GM19239 (cell line): ENCODE results near the gene ADGRG3.

Experiments used
- DNase-seq: peaks from one replicate; pipeline ENCODE4 v3.0.0; 2011; ENCODE audit warnings: low spot score; ENCODE audit not compliant: insufficient read length
- FAIRE-seq: peaks from 2 replicates; lab custom pipeline; 2011; peaks lifted over from hg19 to GRCh38; lab: Jason Lieb, UNC

The ADGRG3 gene

DNA sequence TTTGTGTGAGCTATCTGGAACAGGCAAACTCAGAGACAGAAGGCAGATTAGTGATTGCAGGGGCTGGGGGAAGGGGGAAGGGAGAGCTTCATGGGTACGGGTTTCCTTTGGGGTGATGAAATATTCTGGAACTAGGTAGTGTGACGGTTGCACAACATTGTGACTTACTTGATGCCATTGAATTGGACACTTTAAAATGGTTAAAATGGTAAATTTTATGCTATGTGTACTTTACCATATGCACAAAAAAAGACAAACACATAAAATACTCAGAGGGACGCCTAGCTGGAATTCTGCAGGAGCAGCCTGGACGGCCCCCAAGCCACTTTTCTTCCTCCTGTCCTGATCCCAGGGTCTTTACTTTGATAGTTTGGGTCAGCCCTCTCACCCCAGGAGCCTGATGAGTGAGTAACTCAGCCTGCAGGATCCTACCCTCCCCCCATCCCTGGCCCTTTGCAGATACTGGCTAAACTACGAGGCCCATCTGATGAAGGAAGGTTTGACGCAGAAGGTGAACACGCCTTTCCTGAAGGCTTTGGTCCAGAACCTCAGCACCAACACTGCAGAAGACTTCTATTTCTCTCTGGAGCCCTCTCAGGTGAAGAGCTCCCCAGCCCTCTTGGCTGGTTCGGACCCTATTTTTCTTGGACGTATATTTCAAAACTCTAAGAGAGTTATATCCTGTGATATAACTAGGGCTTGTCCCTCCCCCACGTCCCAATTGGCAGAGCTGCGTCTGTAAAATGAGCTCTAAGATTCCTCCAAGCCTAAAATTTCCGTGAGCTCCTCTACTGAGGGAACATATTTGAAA is 7.8 kb downstream of the ADGRG3 start:
- FAIRE-seq (no peak), DNase-seq (no peak)

- DNase-seq (no peak), FAIRE-seq (no peak)
Observed at GRCh38 chr16:57676553-57677085, 8.5 kb downstream of the ADGRG3 start.

DNA sequence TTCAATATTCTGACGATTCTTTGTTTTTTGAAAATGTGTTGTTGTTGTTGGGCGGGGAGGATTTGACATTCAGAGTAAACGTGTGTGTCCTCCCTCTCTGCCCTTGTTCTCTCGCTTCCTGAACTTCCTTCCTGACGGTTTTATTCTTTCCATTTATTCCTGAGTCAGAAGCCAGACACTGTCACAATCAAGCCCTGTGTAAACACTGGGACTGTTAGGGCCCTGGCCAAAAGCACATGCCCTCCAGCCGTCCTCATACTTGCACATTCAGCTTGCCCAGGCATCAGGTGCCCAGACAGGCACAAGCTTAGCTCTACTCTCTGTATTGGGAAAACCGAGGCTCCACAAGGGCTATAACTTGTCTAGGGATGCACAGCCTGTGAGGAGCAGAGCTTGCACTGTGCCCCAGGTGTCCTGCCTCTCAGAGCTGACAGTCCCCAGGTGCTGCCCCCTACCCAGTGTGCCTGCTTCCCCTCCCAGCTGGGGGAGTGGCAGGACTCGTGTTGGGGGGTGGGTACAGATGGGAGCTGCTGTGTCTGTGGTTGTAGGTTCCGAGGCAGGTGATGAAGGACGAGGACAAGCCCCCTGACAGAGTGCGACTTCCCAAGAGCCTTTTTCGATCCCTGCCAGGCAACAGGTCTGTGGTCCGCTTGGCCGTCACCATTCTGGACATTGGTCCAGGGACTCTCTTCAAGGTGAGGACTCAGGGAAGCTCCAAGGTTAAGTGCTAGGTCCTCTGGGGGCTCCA is 9.7 kb downstream of the ADGRG3 start:
- FAIRE-seq, result no peak
- DNase-seq, result no peak

- FAIRE-seq, result no peak
Observed at GRCh38 chr16:57679016-57679415, 10.9 kb downstream of the ADGRG3 start.

GRCh38 chr16:57679767-57680482 is 11.8 kb downstream of the ADGRG3 start:
- FAIRE-seq (no peak), DNase-seq (no peak)

More at GRCh38 chr16:57679016-57679415, 10.9 kb downstream of the ADGRG3 start:
- DNase-seq, result no peak

- DNase-seq (no peak), FAIRE-seq (no peak)
Observed at GRCh38 chr16:57680842-57681375, 12.8 kb downstream of the ADGRG3 start.

- no peak for DNase-seq
- no peak for FAIRE-seq
Observed at GRCh38 chr16:57681950-57682728, 14.0 kb downstream of the ADGRG3 start.

DNA sequence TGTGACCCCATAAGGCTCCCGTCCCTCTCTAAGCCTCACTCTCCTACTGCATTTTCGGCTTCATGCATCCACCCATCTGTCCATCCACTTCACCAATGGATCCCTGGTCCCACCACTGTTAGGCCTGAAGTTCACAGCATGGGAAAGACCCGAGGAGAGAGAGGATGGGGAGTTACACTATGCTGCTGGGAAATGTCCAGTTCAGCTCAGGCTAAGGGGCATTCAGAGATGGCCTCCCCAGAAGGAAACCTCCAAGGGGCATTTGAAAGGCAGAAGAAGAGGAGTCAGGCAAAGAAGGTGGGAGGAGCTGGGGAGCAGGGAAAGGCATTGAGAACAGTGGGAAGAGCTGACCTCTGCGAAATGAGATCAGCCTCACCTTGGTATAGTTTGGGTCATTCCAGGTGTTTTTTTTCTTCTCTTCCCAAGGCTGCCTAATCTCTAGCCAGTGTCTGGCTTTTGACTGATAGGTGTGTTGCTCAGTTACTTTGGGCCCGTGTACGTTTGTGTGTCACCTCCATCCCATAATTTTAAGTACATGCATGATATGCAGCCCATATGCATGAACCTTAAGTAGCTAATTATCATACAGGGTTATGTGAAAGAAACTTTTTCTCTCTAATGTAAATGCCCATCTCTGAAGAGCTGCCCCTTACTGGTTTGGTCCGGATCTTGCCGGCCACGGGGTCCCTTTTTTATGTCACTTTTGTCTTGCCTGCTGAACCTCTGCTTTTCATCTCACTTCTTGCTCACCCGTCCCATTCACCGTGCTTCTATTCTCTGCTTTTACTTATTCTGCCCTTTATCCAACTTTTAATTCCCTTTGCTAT is 14.9 kb downstream of the ADGRG3 start:
- no peak for DNase-seq
- FAIRE-seq, result no peak

DNA sequence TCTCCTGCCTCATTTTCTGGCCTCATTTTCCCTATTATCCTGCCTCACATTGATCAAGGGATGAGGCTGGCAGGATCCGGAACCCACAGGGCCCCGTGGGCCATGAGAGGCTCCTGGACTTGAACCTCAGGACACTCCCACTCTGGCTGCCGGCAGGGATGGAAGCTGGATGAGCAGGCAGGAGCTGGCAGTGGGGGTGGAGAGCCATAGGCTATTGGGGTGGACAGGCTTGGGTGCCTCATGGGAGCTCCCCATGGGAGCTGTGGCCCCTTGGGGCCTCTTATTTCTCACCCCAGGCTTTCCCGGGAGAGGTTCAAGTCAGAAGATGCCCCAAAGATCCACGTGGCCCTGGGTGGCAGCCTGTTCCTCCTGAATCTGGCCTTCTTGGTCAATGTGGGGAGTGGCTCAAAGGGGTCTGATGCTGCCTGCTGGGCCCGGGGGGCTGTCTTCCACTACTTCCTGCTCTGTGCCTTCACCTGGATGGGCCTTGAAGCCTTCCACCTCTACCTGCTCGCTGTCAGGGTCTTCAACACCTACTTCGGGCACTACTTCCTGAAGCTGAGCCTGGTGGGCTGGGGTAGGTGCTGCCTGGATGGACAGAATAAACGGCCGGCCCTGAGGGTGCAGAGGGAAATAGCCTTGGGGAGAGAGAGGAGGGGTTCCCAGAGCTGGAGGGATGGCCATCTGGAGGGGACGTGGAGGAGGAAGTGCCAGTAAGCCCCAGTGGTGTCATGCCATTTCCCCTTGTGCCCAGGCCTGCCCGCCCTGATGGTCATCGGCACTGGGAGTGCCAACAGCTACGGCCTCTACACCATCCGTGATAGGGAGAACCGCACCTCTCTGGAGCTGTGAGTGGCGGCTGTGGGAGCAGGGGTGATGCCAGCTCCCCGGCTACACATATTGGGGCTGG is 15.8 kb downstream of the ADGRG3 start:
- DNase-seq, result no peak
- no peak for FAIRE-seq

DNA sequence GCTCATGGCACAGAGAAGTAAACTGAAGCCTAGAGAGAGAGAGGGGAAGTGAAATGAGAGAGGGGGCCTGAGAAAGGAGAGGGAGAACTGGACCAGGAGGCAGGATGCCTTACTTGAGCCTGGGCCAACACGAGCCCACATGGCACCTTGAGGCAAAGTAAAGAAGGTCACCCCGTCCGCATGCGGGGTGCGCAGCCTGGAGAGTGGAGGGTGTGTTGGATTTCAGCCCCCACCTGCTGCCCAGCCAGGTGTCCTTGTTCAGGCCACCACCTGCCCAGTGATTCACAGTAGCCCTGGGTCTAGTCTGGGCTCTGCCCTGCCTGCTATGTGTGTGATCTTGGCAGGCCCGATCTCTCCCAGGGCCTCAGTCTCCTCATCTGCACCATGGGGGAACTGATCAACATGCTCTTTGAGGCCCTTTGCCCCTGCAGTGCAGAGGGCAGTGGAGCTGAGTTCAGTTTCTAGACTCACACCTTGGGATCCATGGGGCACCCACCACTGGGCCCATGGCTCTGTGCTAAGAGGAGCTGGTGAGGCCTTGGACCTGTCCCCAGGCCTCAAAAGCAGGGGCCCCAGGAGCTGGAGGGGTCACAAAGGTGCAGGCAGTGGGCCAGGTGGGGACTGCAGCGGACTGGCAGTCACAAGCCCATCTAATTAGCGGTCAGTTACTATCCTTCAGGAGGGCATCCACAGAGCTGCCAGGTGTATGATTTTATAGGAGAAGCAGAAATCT is 16.7 kb downstream of the ADGRG3 start:
- DNase-seq (no peak), FAIRE-seq (no peak)

DNA sequence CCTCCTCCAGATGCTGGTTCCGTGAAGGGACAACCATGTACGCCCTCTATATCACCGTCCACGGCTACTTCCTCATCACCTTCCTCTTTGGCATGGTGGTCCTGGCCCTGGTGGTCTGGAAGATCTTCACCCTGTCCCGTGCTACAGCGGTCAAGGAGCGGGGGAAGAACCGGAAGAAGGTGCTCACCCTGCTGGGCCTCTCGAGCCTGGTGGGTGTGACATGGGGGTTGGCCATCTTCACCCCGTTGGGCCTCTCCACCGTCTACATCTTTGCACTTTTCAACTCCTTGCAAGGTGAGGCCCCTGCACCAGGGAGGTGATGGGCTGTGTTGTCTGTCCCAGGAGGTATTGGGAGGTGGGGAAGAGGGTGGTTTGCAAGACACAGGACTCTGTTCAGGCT is 17.5 kb downstream of the ADGRG3 start:
- FAIRE-seq (no peak), DNase-seq (no peak)

DNA sequence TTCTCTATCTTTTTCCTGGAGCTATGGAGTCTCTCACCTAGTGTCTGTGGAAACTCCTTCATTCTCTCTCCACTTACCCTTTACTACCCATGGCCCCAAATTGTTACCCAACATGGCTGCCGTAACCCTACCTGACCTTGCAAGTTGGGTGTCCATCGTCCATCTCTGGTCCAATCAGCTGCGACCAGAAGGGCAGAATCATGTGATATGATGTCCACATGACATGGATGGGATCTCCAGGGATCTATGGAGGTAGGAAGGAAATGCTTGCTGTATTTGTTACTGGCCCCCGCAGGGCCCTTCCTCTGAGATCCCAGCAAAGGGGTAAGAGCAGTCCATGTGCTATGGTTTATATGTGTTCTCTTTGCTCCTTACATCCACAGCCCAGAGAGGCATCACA is 18.5 kb downstream of the ADGRG3 start:
- DNase-seq (no peak), FAIRE-seq (no peak)

DNA sequence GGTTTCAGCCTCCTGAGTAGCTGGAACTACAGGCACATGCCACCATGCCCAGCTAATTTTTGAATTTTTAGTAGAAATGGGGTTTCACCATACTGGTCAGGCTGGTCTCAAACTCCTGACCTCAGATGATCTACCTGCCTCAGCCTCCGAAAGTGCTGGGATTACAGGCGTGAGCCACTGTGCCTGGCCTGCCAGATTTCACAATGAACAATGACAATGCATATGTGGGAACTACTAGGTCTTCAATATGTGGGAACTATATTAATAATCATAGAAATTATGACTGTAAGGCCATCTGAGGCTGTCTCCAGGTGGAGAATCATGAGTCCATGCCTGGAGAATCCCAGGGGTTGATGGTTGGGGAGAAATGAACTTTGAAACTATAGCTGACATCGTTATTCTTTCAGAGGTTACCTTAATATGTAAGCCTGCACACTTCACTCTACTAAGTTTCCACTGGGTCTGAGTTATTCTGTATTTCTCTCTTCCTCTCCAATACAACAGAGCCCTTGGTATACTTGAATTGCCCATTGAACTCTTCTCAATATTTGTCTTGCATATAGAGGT is 19.3 kb downstream of the ADGRG3 start:
- FAIRE-seq, result no peak
- DNase-seq, result no peak

GRCh38 chr16:57688487-57688986 is 20.4 kb downstream of the ADGRG3 start:
- FAIRE-seq (no peak), DNase-seq (no peak)

- FAIRE-seq, result no peak
- no peak for DNase-seq
Observed at GRCh38 chr16:57688987-57689761, 21.1 kb downstream of the ADGRG3 start.
